GM12878 (cell line): ENCODE data around the gene VSTM2L. TPM values are rescaled to one million over a fixed set of nuclear protein-coding genes. Genes with fewer than 3 reads are reported as not detected.
A peak's percentile ranks its signal among the peaks of the same experiment; 100 is the strongest.

ENCODE experiments used
- ATAC-seq: fragments of 200-7000 bp; cut with Tn5 transposase; 3 replicates; pipeline ENCODE4 v1.9.1; 2020; ENCODE audit warnings: mild to moderate bottlenecking, moderate library complexity
- BruUV-seq: library from RNA; stranded (reverse); fragments of 400-500 nt; replicated peaks from 2 replicates; lab custom pipeline; 2021; lab: Mats Ljungman, UMichigan
- CTCF ChIA-PET: fragments of 300-600 bp; sonication (Branson Sonifier 250); formaldehyde crosslinking; extraction: SDS; loops from one replicate; lab custom pipeline; 2021; ENCODE audit warnings: inconsistent platforms; lab: Yijun Ruan, JAX
- POLR2A ChIA-PET: fragments of 350-600 bp; formaldehyde crosslinking; extraction: SDS; loops from one replicate; lab custom pipeline; 2021; ENCODE audit warnings: inconsistent platforms; lab: Charles Lee
- RAD21 ChIA-PET: fragments of 300-600 bp; sonication (Branson Sonifier 250); formaldehyde crosslinking; loops from one replicate; lab custom pipeline; 2023; ENCODE audit warnings: antibody characterized with exemption; ENCODE audit not compliant: unreplicated experiment; lab: Charles Lee
- SMC1A ChIA-PET: fragments of 300-600 bp; sonication (Branson Sonifier 250); formaldehyde crosslinking; loops from one replicate; lab custom pipeline; 2023; ENCODE audit not compliant: unreplicated experiment, uncharacterized antibody; lab: Charles Lee
- DNase-seq: peaks from one replicate; pipeline ENCODE4 v3.0.0-alpha.2; 2011; ENCODE audit warnings: low read depth, low spot score
- FAIRE-seq: peaks from 3 replicates; lab custom pipeline; 2011; peaks lifted over from hg19 to GRCh38; lab: Jason Lieb, UNC
- H2AFZ ChIP-seq: 2 replicates; pipeline ENCODE4 v1.6.0; 2011; ENCODE audit warnings: low read depth, low read length, control low read depth; ENCODE audit not compliant: control insufficient read depth
- H3K27ac ChIP-seq: 2 replicates; pipeline ENCODE4 v1.5.1; 2011; ENCODE audit warnings: control low read depth; ENCODE audit not compliant: control insufficient read depth, insufficient read depth
- H3K27me3 ChIP-seq, 2 experiments: replicated peaks in 1 of 2; 2 replicates each; pipeline versions ENCODE4 v1.6.0 to v1.6.1; 2011; ENCODE audit warnings: low read length in 1 of 2; ENCODE audit not compliant: control insufficient read depth in 2 of 2, insufficient read depth in 2 of 2
- H3K36me3 ChIP-seq, 2 experiments: 2 replicates each; pipeline ENCODE4 v1.5.1; 2011; ENCODE audit warnings: low read length in 1 of 2; ENCODE audit not compliant: control insufficient read depth in 2 of 2, insufficient read depth in 2 of 2
- H3K4me1 ChIP-seq: 2 replicates; pipeline ENCODE4 v1.6.1; 2011; ENCODE audit warnings: mild to moderate bottlenecking, low read length, moderate library complexity, mixed read lengths; ENCODE audit not compliant: control insufficient read depth, insufficient read depth
- H3K4me2 ChIP-seq: 2 replicates; pipeline ENCODE4 v1.6.0; 2011; ENCODE audit warnings: control low read depth; ENCODE audit not compliant: control insufficient read depth, insufficient read depth
- H3K4me3 ChIP-seq: fragments of 200-600 bp; sonication (generic); 2 replicates; pipeline ENCODE4 v1.5.1; 2016
- H3K79me2 ChIP-seq: 2 replicates; pipeline ENCODE4 v1.6.0; 2011; ENCODE audit warnings: low read length; ENCODE audit not compliant: control insufficient read depth, insufficient read depth
- H3K9ac ChIP-seq: 2 replicates; pipeline ENCODE4 v1.8.0; 2011; ENCODE audit warnings: low read length, control low read depth, mixed read lengths; ENCODE audit not compliant: control insufficient read depth, insufficient read depth
- H3K9me3 ChIP-seq: replicated peaks from 3 replicates; pipeline ENCODE4 v1.5.1; 2011; ENCODE audit warnings: mild to moderate bottlenecking, low read length; ENCODE audit not compliant: control insufficient read depth, insufficient read depth
- H4K20me1 ChIP-seq: 2 replicates; pipeline ENCODE4 v1.6.0; 2011; ENCODE audit not compliant: control insufficient read depth, insufficient read depth
- CEBPB ChIP-seq, 2 experiments: fragments of 150-350 bp in 1 of 2; IDR thresholded peaks; 2 replicates each; pipeline ENCODE4 v1.6.1; 2012 to 2014; ENCODE audit warnings: low read depth in 2 of 2, low read length in 2 of 2, borderline replicate concordance in 1 of 2, inconsistent platforms in 1 of 2
- CREM ChIP-seq: IDR thresholded peaks from 2 replicates; pipeline ENCODE4 v1.6.1; 2014; ENCODE audit warnings: antibody characterized with exemption, low read depth
- HDAC2 ChIP-seq: fragments of 200-600 bp; sonication (generic); IDR thresholded peaks from 2 replicates; pipeline ENCODE4 v1.6.1; 2017
- JUNB ChIP-seq: IDR thresholded peaks from 2 replicates; pipeline ENCODE4 v1.6.1; 2016; ENCODE audit warnings: antibody characterized with exemption, mild to moderate bottlenecking
- KLF5 ChIP-seq: fragments of 450-650 bp; IDR thresholded peaks from 2 replicates; pipeline ENCODE4 v1.6.1; 2014; ENCODE audit warnings: mild to moderate bottlenecking; ENCODE audit not compliant: partially characterized antibody
- MTA2 ChIP-seq: fragments of 450-650 bp; IDR thresholded peaks from 2 replicates; pipeline ENCODE4 v1.6.1; 2016; ENCODE audit warnings: low read depth, mild to moderate bottlenecking, moderate library complexity
- RAD21 ChIP-seq: IDR thresholded peaks from 2 replicates; pipeline ENCODE4 v1.6.1; 2011; ENCODE audit warnings: mild to moderate bottlenecking, low read depth, low read length, moderate library complexity; ENCODE audit not compliant: insufficient read depth
- SMC3 ChIP-seq: IDR thresholded peaks from 2 replicates; pipeline ENCODE4 v1.6.1; 2011; ENCODE audit warnings: low read length, improper control_type of control experiment, borderline replicate concordance
- SUPT20H ChIP-seq: IDR thresholded peaks from 2 replicates; pipeline ENCODE4 v1.6.1; 2011; ENCODE audit warnings: low read depth, mild to moderate bottlenecking, low read length, moderate library complexity, borderline replicate concordance; ENCODE audit not compliant: control insufficient read depth
- SUZ12 ChIP-seq: fragments of 200-600 bp; sonication (generic); IDR thresholded peaks from one replicate; pipeline ENCODE4 v1.6.1; 2018; ENCODE audit warnings: antibody characterized with exemption, mild to moderate bottlenecking; ENCODE audit not compliant: unreplicated experiment
- TAF1 ChIP-seq: IDR thresholded peaks from 2 replicates; pipeline ENCODE4 v1.6.1; 2011; ENCODE audit warnings: mild to moderate bottlenecking, low read depth, low read length, borderline replicate concordance
- WGBS: methylation state at CpG from one replicate; pipeline ENCODE4 v1.1.6; 2016; ENCODE audit warnings: low lambda C conversion rate; ENCODE audit not compliant: insufficient replicate concordance, insufficient coverage; ENCODE audit errors: missing lambda C conversion rate; 5-methylcytosine and 5-hydroxymethylcytosine counted together
- in situ Hi-C: fragments of 300-500 bp; cut with MboI; formaldehyde crosslinking; loops from 9 replicates; pipeline ENCODE4 v1.14.3; 2018; ENCODE audit warnings: mixed read lengths
- intact Hi-C: fragments of 100-400 bp; cut with micrococcal nuclease; formaldehyde crosslinking; loops from one replicate; pipeline ENCODE4 v1.14.2; 2022; ENCODE audit not compliant: unreplicated experiment
- polyA plus RNA-seq, 11 experiments: library from polyadenylated mRNA; depleted of rRNA in 4 of 11; unstranded in 6 of 11; stranded (reverse) in 5 of 11; fragments of >200 nt; fragmentation: Nextera tagmentation in 4 of 11; fragmentation: Illumina TruSeq in 1 of 11; extraction: Ambion mirVana in 4 of 11; extraction: Trizol in 1 of 11; gene quantifications; 1 replicate in 1 of 11; 2 replicates in 10 of 11; pipeline versions ENCODE4 v1.2.1 to v1.2.3, GENCODE V29; 2011 to 2016; ENCODE audit warnings: inconsistent platforms in 2 of 11, missing spikeins in 2 of 11, low read depth in 1 of 11
- total RNA-seq, 4 experiments: library from RNA; depleted of rRNA in 3 of 4; stranded (reverse); fragments of >200 nt in 3 of 4; fragmentation: Illumina TruSeq in 1 of 4; extraction: Trizol in 1 of 4; gene quantifications; 2 replicates each; pipeline versions ENCODE4 v1.2.1 to v1.2.3, GENCODE V29; 2013 to 2021
- TF ChIP-seq, protein P1 (sequence below): fragments of 450-650 bp; IDR thresholded peaks from 2 replicates; pipeline ENCODE4 v1.6.1; 2017; ENCODE audit warnings: mild to moderate bottlenecking, moderate library complexity

The VSTM2L gene
- total and polyA plus RNA-seq, 10 of the 15 experiments (the other 5 are each of a cell fraction or from before 2014, with no cell fraction given): 0.05 to 1.5 (median 0.63) TPM; not detected in 2

DNA sequence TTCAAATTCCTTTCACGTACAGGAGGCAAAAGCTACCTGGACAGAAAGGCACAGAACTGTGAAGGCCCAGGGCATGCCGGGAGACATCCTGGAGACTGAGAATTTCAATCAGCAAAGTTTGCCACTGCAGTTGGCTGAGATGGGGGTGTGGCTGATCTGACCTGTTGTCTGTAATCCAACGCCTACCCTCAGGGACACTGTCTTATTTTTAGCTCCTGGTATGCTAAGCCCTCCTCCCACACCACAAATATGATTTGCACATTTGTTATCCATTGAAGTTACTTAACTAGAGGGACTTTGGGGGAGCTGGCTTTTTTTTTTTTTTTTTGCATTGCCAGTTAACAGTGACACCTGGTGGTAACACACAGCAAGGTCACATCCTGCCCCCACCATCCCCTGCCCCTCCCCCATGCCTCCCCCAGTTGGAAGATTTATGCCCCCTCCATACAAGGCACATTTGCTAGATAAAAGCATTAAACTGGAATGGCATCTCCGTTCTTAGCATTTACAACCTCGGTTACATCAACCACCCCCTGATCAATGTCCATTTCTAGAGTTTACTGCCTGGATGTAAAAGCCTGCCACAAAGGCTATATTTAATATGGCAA, 90.0 kb downstream of the VSTM2L start (continued):
- no peak for TF ChIP-seq CEBPB (IDR thresholded peaks at IDR 0.05; ENCODE audit: borderline replicate concordance in 1 of 2, low read depth in 2 of 2, low read length in 2 of 2)
- TF ChIP-seq CREM: no peak
- no peak for TF ChIP-seq KLF5
- TF ChIP-seq RAD21: peak; percentile 67
- TF ChIP-seq SUZ12: no peak
- TF ChIP-seq JUNB: no peak
- TF ChIP-seq TAF1: no peak
- peak; percentile 76 for TF ChIP-seq SMC3

DNA sequence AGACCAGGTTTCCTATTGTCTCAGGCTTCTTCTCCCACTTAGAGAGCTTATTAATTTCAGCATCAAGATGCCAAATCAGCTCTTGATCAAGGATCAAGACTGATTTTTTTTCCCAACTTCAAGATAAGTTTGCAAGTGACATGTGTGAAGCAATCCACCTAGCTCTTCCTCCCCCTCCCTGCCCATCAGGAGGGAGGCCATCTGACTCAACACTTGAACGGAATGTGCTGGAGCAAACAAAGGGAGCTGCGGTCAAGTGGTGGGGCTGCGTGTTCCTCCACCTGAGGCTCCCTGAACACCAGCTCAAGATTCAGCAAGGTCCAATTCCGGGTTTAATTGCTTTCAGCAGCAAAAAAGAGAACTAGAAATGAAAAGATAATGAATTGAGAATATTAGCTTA, 91.6 kb downstream of the VSTM2L start:
- no TSS peak for BruUV-seq
- WGBS: 97% methylated on average over 4 of the region's 4 CpGs
- Histone ChIP-seq H3K36me3 (peaks cover 3 to 15% of the 10 kb centered on the region in 2 experiments; a peak in 3 of 4 replicates), H4K20me1 (no peaks in the 10 kb centered on the region), H3K27ac (no peak overlapping the region), H3K4me1 (peaks cover 32% of the 10 kb centered on the region), H2AFZ (no peak overlapping the region)
- no peak for ATAC-seq
- ChIA-PET POLR2A (interaction anchor here (0.6 kb wide), 1 partner anchor 43 kb away, joined by 3 read pairs; no protein-coding TSS in a partner anchor), SMC1A (interaction anchor here (0.7 to 1.3 kb wide), 6 partner anchors 8 to 227 kb away, joined by 3 to 6 read pairs (median 3); no protein-coding TSS in a partner anchor)
- TF ChIP-seq HDAC2: no peak
- TF ChIP-seq, protein P1, sequence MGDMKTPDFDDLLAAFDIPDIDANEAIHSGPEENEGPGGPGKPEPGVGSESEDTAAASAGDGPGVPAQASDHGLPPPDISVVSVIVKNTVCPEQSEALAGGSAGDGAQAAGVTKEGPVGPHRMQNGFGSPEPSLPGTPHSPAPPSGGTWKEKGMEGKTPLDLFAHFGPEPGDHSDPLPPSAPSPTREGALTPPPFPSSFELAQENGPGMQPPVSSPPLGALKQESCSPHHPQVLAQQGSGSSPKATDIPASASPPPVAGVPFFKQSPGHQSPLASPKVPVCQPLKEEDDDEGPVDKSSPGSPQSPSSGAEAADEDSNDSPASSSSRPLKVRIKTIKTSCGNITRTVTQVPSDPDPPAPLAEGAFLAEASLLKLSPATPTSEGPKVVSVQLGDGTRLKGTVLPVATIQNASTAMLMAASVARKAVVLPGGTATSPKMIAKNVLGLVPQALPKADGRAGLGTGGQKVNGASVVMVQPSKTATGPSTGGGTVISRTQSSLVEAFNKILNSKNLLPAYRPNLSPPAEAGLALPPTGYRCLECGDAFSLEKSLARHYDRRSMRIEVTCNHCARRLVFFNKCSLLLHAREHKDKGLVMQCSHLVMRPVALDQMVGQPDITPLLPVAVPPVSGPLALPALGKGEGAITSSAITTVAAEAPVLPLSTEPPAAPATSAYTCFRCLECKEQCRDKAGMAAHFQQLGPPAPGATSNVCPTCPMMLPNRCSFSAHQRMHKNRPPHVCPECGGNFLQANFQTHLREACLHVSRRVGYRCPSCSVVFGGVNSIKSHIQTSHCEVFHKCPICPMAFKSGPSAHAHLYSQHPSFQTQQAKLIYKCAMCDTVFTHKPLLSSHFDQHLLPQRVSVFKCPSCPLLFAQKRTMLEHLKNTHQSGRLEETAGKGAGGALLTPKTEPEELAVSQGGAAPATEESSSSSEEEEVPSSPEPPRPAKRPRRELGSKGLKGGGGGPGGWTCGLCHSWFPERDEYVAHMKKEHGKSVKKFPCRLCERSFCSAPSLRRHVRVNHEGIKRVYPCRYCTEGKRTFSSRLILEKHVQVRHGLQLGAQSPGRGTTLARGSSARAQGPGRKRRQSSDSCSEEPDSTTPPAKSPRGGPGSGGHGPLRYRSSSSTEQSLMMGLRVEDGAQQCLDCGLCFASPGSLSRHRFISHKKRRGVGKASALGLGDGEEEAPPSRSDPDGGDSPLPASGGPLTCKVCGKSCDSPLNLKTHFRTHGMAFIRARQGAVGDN: no peak
- no peak for TF ChIP-seq MTA2
- TF ChIP-seq SUPT20H: no peak
- TF ChIP-seq, all 136 proteins: peak for 0
- Histone ChIP-seq H3K79me2 (no peaks in the 10 kb centered on the region), H3K4me2 (no peak overlapping the region), H3K27me3 (no peaks in the 10 kb centered on the region), H3K4me3 (no peak overlapping the region), H3K9me3 (no peaks in the 10 kb centered on the region), H3K9ac (no peak overlapping the region)
- DNase-seq (no peak), FAIRE-seq (no peak)
- RAD21 ChIA-PET: interaction anchor here (1.2 to 1.6 kb wide), 3 partner anchors 75 to 226 kb away, joined by 3 to 9 read pairs (median 6); no protein-coding TSS in a partner anchor
- CTCF ChIA-PET: interaction anchor here (0.6 to 4.2 kb wide), 8 partner anchors 11 to 460 kb away, joined by 3 to 26 read pairs (median 6); partner anchors contain the start of gene VSTM2L
- in situ Hi-C loops (loop anchor here (5.0 to 10.0 kb wide), 3 partner anchors 87 to 730 kb away; partner anchors contain the start of gene GHRH), intact Hi-C loops (loop anchor here (5.0 to 10.0 kb wide), 3 partner anchors 192 to 342 kb away; no protein-coding TSS in a partner anchor)
